ENCODE measurements around the gene MALSU1.

The MALSU1 gene

DNA sequence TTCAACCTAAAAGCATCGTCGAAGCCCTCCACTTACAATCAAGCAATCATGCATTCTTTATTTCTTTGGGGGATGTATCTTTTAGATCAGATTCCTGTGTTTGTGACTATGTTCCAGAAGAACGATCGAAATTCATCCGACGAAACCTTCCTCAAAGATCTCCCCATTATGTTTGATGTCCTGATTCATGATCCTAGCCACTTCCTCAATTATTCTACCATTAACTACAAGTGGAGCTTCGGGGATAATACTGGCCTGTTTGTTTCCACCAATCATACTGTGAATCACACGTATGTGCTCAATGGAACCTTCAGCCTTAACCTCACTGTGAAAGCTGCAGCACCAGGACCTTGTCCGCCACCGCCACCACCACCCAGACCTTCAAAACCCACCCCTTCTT lies 38.8 kb upstream of the MALSU1 start:
- H3K27ac ChIP-seq (ENCODE audit: poor library complexity, severe bottlenecking): no peak overlapping the region
- no peak overlapping the region for H3K4me3 ChIP-seq (ENCODE audit: severe bottlenecking)
- TF ChIP-seq, protein P1, sequence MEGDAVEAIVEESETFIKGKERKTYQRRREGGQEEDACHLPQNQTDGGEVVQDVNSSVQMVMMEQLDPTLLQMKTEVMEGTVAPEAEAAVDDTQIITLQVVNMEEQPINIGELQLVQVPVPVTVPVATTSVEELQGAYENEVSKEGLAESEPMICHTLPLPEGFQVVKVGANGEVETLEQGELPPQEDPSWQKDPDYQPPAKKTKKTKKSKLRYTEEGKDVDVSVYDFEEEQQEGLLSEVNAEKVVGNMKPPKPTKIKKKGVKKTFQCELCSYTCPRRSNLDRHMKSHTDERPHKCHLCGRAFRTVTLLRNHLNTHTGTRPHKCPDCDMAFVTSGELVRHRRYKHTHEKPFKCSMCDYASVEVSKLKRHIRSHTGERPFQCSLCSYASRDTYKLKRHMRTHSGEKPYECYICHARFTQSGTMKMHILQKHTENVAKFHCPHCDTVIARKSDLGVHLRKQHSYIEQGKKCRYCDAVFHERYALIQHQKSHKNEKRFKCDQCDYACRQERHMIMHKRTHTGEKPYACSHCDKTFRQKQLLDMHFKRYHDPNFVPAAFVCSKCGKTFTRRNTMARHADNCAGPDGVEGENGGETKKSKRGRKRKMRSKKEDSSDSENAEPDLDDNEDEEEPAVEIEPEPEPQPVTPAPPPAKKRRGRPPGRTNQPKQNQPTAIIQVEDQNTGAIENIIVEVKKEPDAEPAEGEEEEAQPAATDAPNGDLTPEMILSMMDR (IDR thresholded peaks at IDR 0.05; ENCODE audit: poor library complexity, severe bottlenecking): no peak
- no peaks in the 10 kb centered on the region for H3K4me1 ChIP-seq (ENCODE audit: insufficient read depth, poor library complexity, severe bottlenecking)
- no peaks in the 10 kb centered on the region for H3K36me3 ChIP-seq (ENCODE audit: low read depth)
- no peaks in the 10 kb centered on the region for H3K9me3 ChIP-seq (ENCODE audit: severe bottlenecking)
- peaks cover 3% of the 10 kb centered on the region for H3K27me3 ChIP-seq (ENCODE audit: insufficient read depth, poor library complexity, severe bottlenecking)
- ATAC-seq (ENCODE audit: low read depth): no peak
- DNase-seq (ENCODE audit: low spot score): no peak

DNA sequence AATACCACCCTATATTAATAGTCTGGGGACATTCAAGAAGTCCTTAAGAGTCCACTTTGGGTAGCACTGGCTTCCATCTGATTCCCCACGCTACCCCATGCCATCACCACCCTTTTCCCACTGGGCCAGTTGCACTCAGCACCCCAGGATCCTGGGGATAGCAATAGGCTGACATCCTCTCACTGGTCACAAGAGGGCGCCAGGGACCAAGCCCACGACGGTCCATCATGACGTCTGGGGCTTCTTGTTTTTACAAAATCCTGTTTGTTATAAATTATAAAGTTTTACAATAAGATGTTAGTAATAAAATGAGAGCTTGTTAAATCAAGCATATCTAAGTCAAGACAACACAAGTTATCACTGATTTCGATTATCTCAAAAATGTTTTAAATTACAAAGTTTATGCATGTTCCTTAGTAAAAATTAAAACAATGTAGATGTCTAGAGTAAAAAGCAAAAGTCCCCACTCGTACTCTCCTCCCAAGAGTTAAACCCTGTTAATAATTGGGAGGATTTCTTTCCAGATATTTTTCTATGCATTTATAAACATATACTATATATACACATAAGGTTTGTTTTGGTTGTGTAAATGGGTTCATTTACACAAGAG lies 37.2 kb upstream of the MALSU1 start:
- H3K27me3 ChIP-seq (ENCODE audit: insufficient read depth, poor library complexity, severe bottlenecking): peaks cover 3% of the 10 kb centered on the region
- no peaks in the 10 kb centered on the region for H3K36me3 ChIP-seq (ENCODE audit: low read depth)
- no peaks in the 10 kb centered on the region for H3K9me3 ChIP-seq (ENCODE audit: severe bottlenecking)
- H3K27ac ChIP-seq (ENCODE audit: poor library complexity, severe bottlenecking): no peak overlapping the region
- H3K4me1 ChIP-seq (ENCODE audit: insufficient read depth, poor library complexity, severe bottlenecking): no peaks in the 10 kb centered on the region
- TF ChIP-seq, protein P1 (IDR thresholded peaks at IDR 0.05; ENCODE audit: poor library complexity, severe bottlenecking): peak; percentile 97
- H3K4me3 ChIP-seq (ENCODE audit: severe bottlenecking): no peak overlapping the region
- DNase-seq (ENCODE audit: low spot score) (no peak), ATAC-seq (ENCODE audit: low read depth) (peak; percentile 91)

DNA sequence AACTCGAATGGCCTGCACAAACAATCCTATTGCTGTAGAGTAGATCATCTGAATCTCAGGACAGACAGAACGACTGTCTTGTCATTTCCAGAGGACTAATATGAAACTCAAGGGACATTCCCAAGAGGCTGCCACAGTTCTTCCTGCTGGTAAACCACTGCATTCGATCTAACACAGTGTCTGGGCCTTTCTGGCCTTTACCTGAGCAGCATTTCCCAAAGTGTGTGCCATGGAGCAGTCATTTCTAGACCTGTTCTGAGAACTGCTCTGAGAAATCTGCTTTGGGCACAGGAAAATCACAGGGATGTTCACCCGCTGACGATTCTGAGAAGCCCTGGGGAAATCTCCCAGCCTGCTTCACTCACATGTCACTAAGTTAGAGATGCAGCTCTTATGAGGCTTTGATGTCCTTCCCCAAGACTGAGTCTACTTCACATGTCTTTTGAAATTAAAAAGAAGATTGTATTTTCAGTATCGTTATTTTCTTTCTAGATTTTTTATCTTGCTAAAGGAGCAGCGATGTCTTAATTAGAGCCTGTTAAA lies 34.2 kb upstream of the MALSU1 start:
- H3K9me3 ChIP-seq (ENCODE audit: severe bottlenecking): no peaks in the 10 kb centered on the region
- H3K27me3 ChIP-seq (ENCODE audit: insufficient read depth, poor library complexity, severe bottlenecking): no peaks in the 10 kb centered on the region
- TF ChIP-seq, protein P1 (IDR thresholded peaks at IDR 0.05; ENCODE audit: poor library complexity, severe bottlenecking): no peak
- H3K4me1 ChIP-seq (ENCODE audit: insufficient read depth, poor library complexity, severe bottlenecking): no peaks in the 10 kb centered on the region
- ATAC-seq (ENCODE audit: low read depth) (no peak), DNase-seq (ENCODE audit: low spot score) (no peak)
- no peaks in the 10 kb centered on the region for H3K36me3 ChIP-seq (ENCODE audit: low read depth)
- H3K4me3 ChIP-seq (ENCODE audit: severe bottlenecking): no peak overlapping the region
- H3K27ac ChIP-seq (ENCODE audit: poor library complexity, severe bottlenecking): no peak overlapping the region

DNA sequence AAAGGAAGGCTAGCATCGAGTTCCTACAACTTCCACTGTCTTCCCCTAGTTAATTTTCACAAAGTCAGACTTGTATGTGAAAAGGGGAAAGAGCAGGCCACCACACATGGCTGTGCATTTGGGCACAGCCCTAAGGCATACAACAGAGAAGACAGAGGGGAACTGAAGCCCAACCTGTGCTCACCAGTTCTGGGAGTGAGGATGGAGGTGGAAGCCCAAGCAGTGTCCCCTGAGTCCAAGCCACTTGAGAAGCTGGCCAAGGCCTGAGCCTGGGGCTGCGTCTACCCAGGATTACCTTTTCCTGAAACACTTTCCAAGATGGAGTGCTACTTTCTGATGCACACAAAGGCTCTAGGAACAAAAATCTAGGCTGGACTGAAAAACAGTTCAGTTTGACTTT lies 32.2 kb upstream of the MALSU1 start:
- no peak overlapping the region for H3K4me3 ChIP-seq (ENCODE audit: severe bottlenecking)
- H3K27ac ChIP-seq (ENCODE audit: poor library complexity, severe bottlenecking): no peak overlapping the region
- H3K27me3 ChIP-seq (ENCODE audit: insufficient read depth, poor library complexity, severe bottlenecking): no peaks in the 10 kb centered on the region
- DNase-seq (ENCODE audit: low spot score) (no peak), ATAC-seq (ENCODE audit: low read depth) (no peak)
- H3K4me1 ChIP-seq (ENCODE audit: insufficient read depth, poor library complexity, severe bottlenecking): no peaks in the 10 kb centered on the region
- TF ChIP-seq, protein P1 (IDR thresholded peaks at IDR 0.05; ENCODE audit: poor library complexity, severe bottlenecking): no peak
- no peaks in the 10 kb centered on the region for H3K36me3 ChIP-seq (ENCODE audit: low read depth)
- no peaks in the 10 kb centered on the region for H3K9me3 ChIP-seq (ENCODE audit: severe bottlenecking)

DNA sequence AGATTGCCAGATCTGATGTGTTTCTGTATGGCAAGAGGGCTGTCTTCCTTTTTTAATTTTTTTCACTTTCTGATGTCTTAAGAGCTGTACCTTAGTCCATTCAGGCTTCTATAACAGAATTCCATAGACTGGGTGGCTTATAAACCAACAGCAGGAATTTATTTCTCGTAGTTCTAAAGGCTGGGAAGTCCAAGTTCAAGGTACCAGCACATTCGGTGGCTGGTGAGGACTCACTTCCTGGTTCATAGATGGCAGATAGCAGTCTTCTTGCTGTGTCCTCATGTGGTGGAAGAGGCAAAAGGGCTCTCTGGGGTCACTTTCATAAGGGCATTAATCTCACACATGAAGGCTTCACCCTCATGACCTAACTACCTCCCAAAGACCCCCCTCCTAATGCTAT lies 31.8 kb upstream of the MALSU1 start:
- TF ChIP-seq, protein P1 (IDR thresholded peaks at IDR 0.05; ENCODE audit: poor library complexity, severe bottlenecking): no peak
- no peak overlapping the region for H3K4me3 ChIP-seq (ENCODE audit: severe bottlenecking)
- H3K9me3 ChIP-seq (ENCODE audit: severe bottlenecking): no peaks in the 10 kb centered on the region
- H3K27ac ChIP-seq (ENCODE audit: poor library complexity, severe bottlenecking): no peak overlapping the region
- ATAC-seq (ENCODE audit: low read depth): no peak
- H3K36me3 ChIP-seq (ENCODE audit: low read depth): no peaks in the 10 kb centered on the region
- no peaks in the 10 kb centered on the region for H3K27me3 ChIP-seq (ENCODE audit: insufficient read depth, poor library complexity, severe bottlenecking)
- no peak for DNase-seq (ENCODE audit: low spot score)
- no peaks in the 10 kb centered on the region for H3K4me1 ChIP-seq (ENCODE audit: insufficient read depth, poor library complexity, severe bottlenecking)
